Islet of Langerhans (tissue), 1 donor: Measurements from ENCODE around the gene ZNF93.
"Not testable (repeated sequence)": the region's sequence is repeated elsewhere in the genome, so short reads cannot be mapped to it uniquely, and the experiment has no call there.

Experiments
- FAIRE-seq: peaks from one replicate; lab custom pipeline; 2011; peaks lifted over from hg19 to GRCh38; lab: Jason Lieb, UNC

The ZNF93 gene

GRCh38 chr19:19938449-19938848 lies 37.7 kb downstream of the ZNF93 start:
- no peak for FAIRE-seq

- FAIRE-seq: no peak
Observed at GRCh38 chr19:19943848-19944582, 43.3 kb downstream of the ZNF93 start.

GRCh38 chr19:19944583-19944880 lies 43.8 kb downstream of the ZNF93 start:
- FAIRE-seq: no peak

- FAIRE-seq: no peak
Observed at GRCh38 chr19:19946226-19946625, 45.5 kb downstream of the ZNF93 start.

GRCh38 chr19:19948800-19949199 lies 48.1 kb downstream of the ZNF93 start:
- no peak for FAIRE-seq

- no peak for FAIRE-seq
Observed at GRCh38 chr19:19955208-19955607, 54.5 kb downstream of the ZNF93 start.

- no peak for FAIRE-seq
Observed at GRCh38 chr19:19956434-19957075, 55.8 kb downstream of the ZNF93 start.

GRCh38 chr19:19957766-19958165 lies 57.0 kb downstream of the ZNF93 start:
- FAIRE-seq: not testable (repeated sequence)

GRCh38 chr19:19959151-19959799 lies 58.5 kb downstream of the ZNF93 start:
- FAIRE-seq: peak; percentile 53

- FAIRE-seq: no peak
Observed at GRCh38 chr19:19964416-19964815, 63.7 kb downstream of the ZNF93 start.

- not testable (repeated sequence) for FAIRE-seq
Observed at GRCh38 chr19:19966126-19966525, 65.4 kb downstream of the ZNF93 start.

GRCh38 chr19:19966862-19967261 lies 66.1 kb downstream of the ZNF93 start:
- FAIRE-seq: no peak
